ENCODE results near the gene NAALADL2.

NAALADL2 gene

DNA sequence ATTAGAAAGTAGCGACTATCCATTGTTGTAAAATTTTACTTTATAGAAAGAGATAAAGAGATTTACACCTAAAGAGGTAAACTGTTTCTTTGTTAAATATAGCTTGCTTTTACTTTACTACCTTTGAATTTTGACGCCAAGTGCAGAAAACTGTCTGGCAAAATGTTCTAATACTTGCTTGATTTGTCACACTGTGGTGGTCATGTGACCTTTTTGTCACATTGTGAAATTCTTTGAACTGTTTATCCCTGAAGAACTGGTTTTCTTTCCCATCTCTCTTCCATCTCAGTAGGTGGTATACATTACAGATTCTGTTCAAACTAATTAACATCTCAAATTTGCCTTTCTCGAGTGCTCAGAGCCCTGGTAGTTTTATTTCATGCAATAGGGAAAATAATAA, 327.4 kb downstream of the NAALADL2 start:
- Histone ChIP-seq H3K36me3 (ENCODE audit: insufficient read depth) (no peaks in the 10 kb centered on the region), H3K27me3 (ENCODE audit: insufficient read depth, low read depth) (no peaks in the 10 kb centered on the region), H3K9ac (no peak overlapping the region), H2AFZ (ENCODE audit: low read depth) (no peak overlapping the region), H3K27ac (no peak overlapping the region), H3K4me2 (no peak overlapping the region), H3K4me1 (ENCODE audit: low read depth, poor library complexity, severe bottlenecking) (no peaks in the 10 kb centered on the region), H3K79me2 (ENCODE audit: insufficient read depth, low read depth) (no peaks in the 10 kb centered on the region), H4K20me1 (ENCODE audit: insufficient read depth) (no peaks in the 10 kb centered on the region), H3K4me3 (IDR thresholded peaks at IDR 0.05; ENCODE audit: insufficient read depth, low read depth, low read length) (no peak overlapping the region)
- TF ChIP-seq, protein P1, sequence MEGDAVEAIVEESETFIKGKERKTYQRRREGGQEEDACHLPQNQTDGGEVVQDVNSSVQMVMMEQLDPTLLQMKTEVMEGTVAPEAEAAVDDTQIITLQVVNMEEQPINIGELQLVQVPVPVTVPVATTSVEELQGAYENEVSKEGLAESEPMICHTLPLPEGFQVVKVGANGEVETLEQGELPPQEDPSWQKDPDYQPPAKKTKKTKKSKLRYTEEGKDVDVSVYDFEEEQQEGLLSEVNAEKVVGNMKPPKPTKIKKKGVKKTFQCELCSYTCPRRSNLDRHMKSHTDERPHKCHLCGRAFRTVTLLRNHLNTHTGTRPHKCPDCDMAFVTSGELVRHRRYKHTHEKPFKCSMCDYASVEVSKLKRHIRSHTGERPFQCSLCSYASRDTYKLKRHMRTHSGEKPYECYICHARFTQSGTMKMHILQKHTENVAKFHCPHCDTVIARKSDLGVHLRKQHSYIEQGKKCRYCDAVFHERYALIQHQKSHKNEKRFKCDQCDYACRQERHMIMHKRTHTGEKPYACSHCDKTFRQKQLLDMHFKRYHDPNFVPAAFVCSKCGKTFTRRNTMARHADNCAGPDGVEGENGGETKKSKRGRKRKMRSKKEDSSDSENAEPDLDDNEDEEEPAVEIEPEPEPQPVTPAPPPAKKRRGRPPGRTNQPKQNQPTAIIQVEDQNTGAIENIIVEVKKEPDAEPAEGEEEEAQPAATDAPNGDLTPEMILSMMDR (conservative IDR thresholded peaks at IDR 0.05; ENCODE audit: low read depth, low read length): no peak

GRCh38 chr3:175187586-175187985, 328.5 kb downstream of the NAALADL2 start:
- Histone ChIP-seq H3K4me2 (no peak overlapping the region), H3K4me3 (IDR thresholded peaks at IDR 0.05; ENCODE audit: insufficient read depth, low read depth, low read length) (no peak overlapping the region), H2AFZ (ENCODE audit: low read depth) (no peak overlapping the region), H3K4me1 (ENCODE audit: low read depth, poor library complexity, severe bottlenecking) (no peaks in the 10 kb centered on the region), H3K27ac (no peak overlapping the region), H3K9ac (no peak overlapping the region), H3K79me2 (ENCODE audit: insufficient read depth, low read depth) (no peaks in the 10 kb centered on the region), H3K27me3 (ENCODE audit: insufficient read depth, low read depth) (no peaks in the 10 kb centered on the region), H4K20me1 (ENCODE audit: insufficient read depth) (no peaks in the 10 kb centered on the region), H3K36me3 (ENCODE audit: insufficient read depth) (no peaks in the 10 kb centered on the region)
- TF ChIP-seq, protein P1 (conservative IDR thresholded peaks at IDR 0.05; ENCODE audit: low read depth, low read length): no peak

GRCh38 chr3:175192536-175192935, 333.4 kb downstream of the NAALADL2 start:
- Histone ChIP-seq H3K36me3 (ENCODE audit: insufficient read depth) (no peaks in the 10 kb centered on the region), H3K4me2 (no peak overlapping the region), H3K27me3 (ENCODE audit: insufficient read depth, low read depth) (no peaks in the 10 kb centered on the region), H3K9ac (no peak overlapping the region), H2AFZ (ENCODE audit: low read depth) (no peak overlapping the region), H4K20me1 (ENCODE audit: insufficient read depth) (no peaks in the 10 kb centered on the region), H3K27ac (no peak overlapping the region), H3K4me3 (IDR thresholded peaks at IDR 0.05; ENCODE audit: insufficient read depth, low read depth, low read length) (no peak overlapping the region), H3K79me2 (ENCODE audit: insufficient read depth, low read depth) (no peaks in the 10 kb centered on the region), H3K4me1 (ENCODE audit: low read depth, poor library complexity, severe bottlenecking) (peaks cover 26% of the 10 kb centered on the region)
- TF ChIP-seq, protein P1 (conservative IDR thresholded peaks at IDR 0.05; ENCODE audit: low read depth, low read length): no peak

DNA sequence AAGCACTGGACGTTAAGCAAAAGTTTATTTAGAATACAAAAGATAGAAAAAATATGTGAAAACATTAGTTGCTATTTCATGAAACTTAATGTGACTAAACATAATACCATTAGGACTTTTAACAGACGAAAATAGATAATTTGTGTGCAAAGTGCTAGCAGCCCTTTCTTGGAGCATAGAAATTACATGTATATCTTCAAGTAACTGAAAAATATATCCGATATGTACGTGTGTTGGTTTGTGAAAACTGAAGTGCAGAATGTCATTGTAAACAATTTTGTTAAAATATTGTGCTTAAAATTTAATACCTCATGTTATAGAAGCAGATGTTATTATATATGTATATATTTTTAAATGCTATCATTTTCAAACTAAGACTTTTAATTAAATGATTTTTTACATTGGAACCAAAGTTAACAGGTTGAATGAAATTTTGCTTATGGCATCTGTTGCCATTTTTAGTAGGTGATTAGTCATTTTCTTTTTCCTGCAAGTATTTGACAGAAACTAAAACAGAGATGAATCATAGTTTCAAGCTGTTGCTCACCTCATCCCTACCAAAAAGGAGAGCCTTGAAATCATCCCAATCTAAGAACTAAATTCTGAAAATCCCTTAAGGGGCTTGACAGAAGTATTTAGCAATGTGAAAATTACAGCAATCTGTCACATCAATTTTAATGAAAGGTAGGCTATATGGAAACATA, 334.8 kb downstream of the NAALADL2 start:
- Histone ChIP-seq H3K4me2 (peak overlapping the region; percentile 33), H3K27ac (peak overlapping the region; percentile 61)

More for the DNA sequence above, 334.8 kb downstream of the NAALADL2 start:
- Histone ChIP-seq H3K36me3 (ENCODE audit: insufficient read depth) (no peaks in the 10 kb centered on the region), H3K4me3 (IDR thresholded peaks at IDR 0.05; ENCODE audit: insufficient read depth, low read depth, low read length) (no peak overlapping the region), H2AFZ (ENCODE audit: low read depth) (peak overlapping the region; percentile 21; the same call in 1 of the 2 replicates), H3K27me3 (ENCODE audit: insufficient read depth, low read depth) (no peaks in the 10 kb centered on the region), H4K20me1 (ENCODE audit: insufficient read depth) (no peaks in the 10 kb centered on the region), H3K4me1 (ENCODE audit: low read depth, poor library complexity, severe bottlenecking) (peaks cover 26% of the 10 kb centered on the region), H3K9ac (no peak overlapping the region), H3K79me2 (ENCODE audit: insufficient read depth, low read depth) (no peaks in the 10 kb centered on the region)
- TF ChIP-seq, protein P1 (conservative IDR thresholded peaks at IDR 0.05; ENCODE audit: low read depth, low read length): no peak
